ENCODE measurements around the gene CHST11. TPM values are rescaled to one million over a fixed set of nuclear protein-coding genes. Genes with fewer than 3 reads are reported as not detected.

CHST11 gene
- total and polyA plus RNA-seq, 9 of the 15 experiments (the other 6 are each of a cell fraction or from before 2014, with no cell fraction given), result 2.3 to 38.7 (median 15.0) TPM

GRCh38 chr12:104438134-104438533 lies 18.6 kb upstream of the CHST11 start:
- Histone ChIP-seq H2AFZ (ENCODE audit: low read depth, low read length) (peak overlapping the region; percentile 53; the same call in 1 of the 2 replicates), H3K4me3 (no peak overlapping the region), H3K4me1 (replicated peaks in 1 of 2; ENCODE audit: control insufficient read depth in 2 of 2, insufficient read depth in 2 of 2, low read length in 2 of 2) (no peaks in the 10 kb centered on the region; a peak in 2 of 5 replicates), H3K79me2 (ENCODE audit: control insufficient read depth, insufficient read depth, low read length) (no peaks in the 10 kb centered on the region), H3K9me3 (replicated peaks; ENCODE audit: control insufficient read depth, insufficient read depth, low read depth, low read length) (no peaks in the 10 kb centered on the region), H3K4me2 (ENCODE audit: insufficient read depth, low read length) (no peak overlapping the region), H3K36me3 (ENCODE audit: control insufficient read depth, insufficient read depth, low read length) (no peaks in the 10 kb centered on the region), H3K27ac (ENCODE audit: extremely low read depth, low read depth, low read length) (no peak overlapping the region), H4K20me1 (replicated peaks; ENCODE audit: control insufficient read depth, insufficient read depth, low read length) (no peaks in the 10 kb centered on the region), H3K9ac (ENCODE audit: insufficient read depth in 1 of 2, low read depth in 2 of 2, low read length in 2 of 2) (no peak overlapping the region), H3K27me3 (ENCODE audit: control insufficient read depth in 2 of 2, insufficient read depth in 2 of 2, low read length in 2 of 2) (peaks cover 0 to 10% of the 10 kb centered on the region in 2 experiments; a peak in 2 of 5 replicates), H3K9me1 (ENCODE audit: control insufficient read depth, insufficient read depth, low read length) (no peaks in the 10 kb centered on the region)
- peak; percentile 56; the same call in 1 of the 2 replicates for TF ChIP-seq TOE1 (IDR thresholded peaks at IDR 0.05; ENCODE audit: borderline replicate concordance)
- TF ChIP-seq TOE1 (CRISPR knock-in tag; IDR thresholded peaks at IDR 0.05; ENCODE audit: borderline replicate concordance, low read depth), result no peak
- TF ChIP-seq, protein P1, sequence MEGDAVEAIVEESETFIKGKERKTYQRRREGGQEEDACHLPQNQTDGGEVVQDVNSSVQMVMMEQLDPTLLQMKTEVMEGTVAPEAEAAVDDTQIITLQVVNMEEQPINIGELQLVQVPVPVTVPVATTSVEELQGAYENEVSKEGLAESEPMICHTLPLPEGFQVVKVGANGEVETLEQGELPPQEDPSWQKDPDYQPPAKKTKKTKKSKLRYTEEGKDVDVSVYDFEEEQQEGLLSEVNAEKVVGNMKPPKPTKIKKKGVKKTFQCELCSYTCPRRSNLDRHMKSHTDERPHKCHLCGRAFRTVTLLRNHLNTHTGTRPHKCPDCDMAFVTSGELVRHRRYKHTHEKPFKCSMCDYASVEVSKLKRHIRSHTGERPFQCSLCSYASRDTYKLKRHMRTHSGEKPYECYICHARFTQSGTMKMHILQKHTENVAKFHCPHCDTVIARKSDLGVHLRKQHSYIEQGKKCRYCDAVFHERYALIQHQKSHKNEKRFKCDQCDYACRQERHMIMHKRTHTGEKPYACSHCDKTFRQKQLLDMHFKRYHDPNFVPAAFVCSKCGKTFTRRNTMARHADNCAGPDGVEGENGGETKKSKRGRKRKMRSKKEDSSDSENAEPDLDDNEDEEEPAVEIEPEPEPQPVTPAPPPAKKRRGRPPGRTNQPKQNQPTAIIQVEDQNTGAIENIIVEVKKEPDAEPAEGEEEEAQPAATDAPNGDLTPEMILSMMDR (IDR thresholded peaks at IDR 0.05 in 2 of 3, conservative IDR thresholded peaks at IDR 0.05 in 1 of 3; ENCODE audit: insufficient read depth in 2 of 3, low read depth in 1 of 3, low read length in 3 of 3), result no peak
- no peak for TF ChIP-seq SMARCB1 (IDR thresholded peaks at IDR 0.05; ENCODE audit: insufficient read length, low read depth)
- TF ChIP-seq HCFC1 (IDR thresholded peaks at IDR 0.05; ENCODE audit: low read depth, low read length), result peak; percentile 52
- TF ChIP-seq ELF2 (CRISPR knock-in tag; IDR thresholded peaks at IDR 0.05), result no peak
- no peak for TF ChIP-seq TRIM24 (IDR thresholded peaks at IDR 0.05)
- TF ChIP-seq, protein P2, sequence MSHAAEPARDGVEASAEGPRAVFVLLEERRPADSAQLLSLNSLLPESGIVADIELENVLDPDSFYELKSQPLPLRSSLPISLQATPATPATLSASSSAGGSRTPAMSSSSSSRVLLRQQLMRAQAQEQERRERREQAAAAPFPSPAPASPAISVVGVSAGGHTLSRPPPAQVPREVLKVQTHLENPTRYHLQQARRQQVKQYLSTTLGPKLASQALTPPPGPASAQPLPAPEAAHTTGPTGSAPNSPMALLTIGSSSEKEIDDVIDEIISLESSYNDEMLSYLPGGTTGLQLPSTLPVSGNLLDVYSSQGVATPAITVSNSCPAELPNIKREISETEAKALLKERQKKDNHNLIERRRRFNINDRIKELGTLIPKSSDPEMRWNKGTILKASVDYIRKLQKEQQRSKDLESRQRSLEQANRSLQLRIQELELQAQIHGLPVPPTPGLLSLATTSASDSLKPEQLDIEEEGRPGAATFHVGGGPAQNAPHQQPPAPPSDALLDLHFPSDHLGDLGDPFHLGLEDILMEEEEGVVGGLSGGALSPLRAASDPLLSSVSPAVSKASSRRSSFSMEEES (CRISPR knock-in tag; IDR thresholded peaks at IDR 0.05), result peak; percentile 91
- no peak for TF ChIP-seq MXI1 (IDR thresholded peaks at IDR 0.05; ENCODE audit: low read depth, low read length)
- no peak for TF ChIP-seq RBM15 (IDR thresholded peaks at IDR 0.05; ENCODE audit: insufficient read depth, low read length)
- TF ChIP-seq KLF6 (CRISPR knock-in tag; IDR thresholded peaks at IDR 0.05; ENCODE audit: borderline replicate concordance), result no peak
- TF ChIP-seq, protein P3, sequence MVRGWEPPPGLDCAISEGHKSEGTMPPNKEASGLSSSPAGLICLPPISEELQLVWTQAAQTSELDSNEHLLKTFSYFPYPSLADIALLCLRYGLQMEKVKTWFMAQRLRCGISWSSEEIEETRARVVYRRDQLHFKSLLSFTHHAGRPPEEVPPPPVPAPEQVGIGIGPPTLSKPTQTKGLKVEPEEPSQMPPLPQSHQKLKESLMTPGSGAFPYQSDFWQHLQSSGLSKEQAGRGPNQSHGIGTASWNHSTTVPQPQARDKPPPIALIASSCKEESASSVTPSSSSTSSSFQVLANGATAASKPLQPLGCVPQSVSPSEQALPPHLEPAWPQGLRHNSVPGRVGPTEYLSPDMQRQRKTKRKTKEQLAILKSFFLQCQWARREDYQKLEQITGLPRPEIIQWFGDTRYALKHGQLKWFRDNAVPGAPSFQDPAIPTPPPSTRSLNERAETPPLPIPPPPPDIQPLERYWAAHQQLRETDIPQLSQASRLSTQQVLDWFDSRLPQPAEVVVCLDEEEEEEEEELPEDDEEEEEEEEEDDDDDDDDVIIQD (CRISPR knock-in tag; IDR thresholded peaks at IDR 0.05), result no peak
- peak; percentile 56; the same call in 1 of the 2 replicates for TF ChIP-seq RAD51 (IDR thresholded peaks at IDR 0.05; ENCODE audit: borderline replicate concordance, low read depth)
- TF ChIP-seq ETS2 (tag; IDR thresholded peaks at IDR 0.05; ENCODE audit: borderline replicate concordance, poor library complexity, severe bottlenecking), result no peak
- TF ChIP-seq SMAD4 (CRISPR knock-in tag; conservative IDR thresholded peaks at IDR 0.05), result no peak
- TF ChIP-seq POLR2AphosphoS2 (IDR thresholded peaks at IDR 0.05; ENCODE audit: low read length), result no peak
- 0 out of 2 replicates have a peak, but pooled peaks have one; percentile 32 for TF ChIP-seq ZNF143 (CRISPR knock-in tag; IDR thresholded peaks at IDR 0.05)
- ATAC-seq (no peak), DNase-seq (ENCODE audit: extremely low read depth in 1 of 4, low spot score in 3 of 4) (no peak), FAIRE-seq (no peak)
- ChIA-PET POLR2A (interaction anchor here (0.8 kb wide), 1 partner anchor 13 kb away, joined by 3 read pairs; no protein-coding TSS in a partner anchor), CTCF (ENCODE audit: low intra/inter-chr PET ratio) (no interaction called here)
- 32% methylated on average over 3 of the region's 3 CpGs for WGBS (ENCODE audit: insufficient coverage, low coverage, missing lambda C conversion rate)
- no TSS peak for BruUV-seq (replicated peaks)
- in situ Hi-C loops (cut with MboI), result no loop called here
- intact Hi-C loops (cut with micrococcal nuclease), result no loop called here
